Fibroblast of lung (primary cell): ENCODE results near the gene PPP2CA. TPM values are rescaled to one million over a fixed set of nuclear protein-coding genes. Genes with fewer than 3 reads are reported as not detected.
"Not testable (repeated sequence)": the region's sequence is repeated elsewhere in the genome, so short reads cannot be mapped to it uniquely, and the experiment has no call there.

ENCODE experiments used
- DNase-seq, 2 donors: peaks; one replicate each; pipeline versions ENCODE4 v3.0.0 to v3.0.0-alpha.2; 2010; ENCODE audit warnings: low read depth in 2 of 2
- H2AFZ ChIP-seq: 2 replicates; pipeline ENCODE4 v1.5.1; 2012; ENCODE audit warnings: low read length, control low read depth, inconsistent platforms
- H3K27ac ChIP-seq: 2 replicates; pipeline ENCODE4 v1.5.1; 2011; ENCODE audit warnings: low read length, control low read depth; ENCODE audit not compliant: insufficient read depth
- H3K27me3 ChIP-seq: 2 replicates; pipeline ENCODE4 v1.5.1; 2011; ENCODE audit warnings: mild to moderate bottlenecking, low read length; ENCODE audit not compliant: control insufficient read depth, insufficient read depth
- H3K36me3 ChIP-seq: 2 replicates; pipeline ENCODE4 v1.5.1; 2011; ENCODE audit warnings: low read length; ENCODE audit not compliant: control insufficient read depth, insufficient read depth
- H3K4me1 ChIP-seq: 2 replicates; pipeline ENCODE4 v1.5.1; 2011; ENCODE audit warnings: low read length; ENCODE audit not compliant: control insufficient read depth, insufficient read depth; ENCODE audit errors: extremely low read depth
- H3K4me2 ChIP-seq: 2 replicates; pipeline ENCODE4 v1.5.1; 2011; ENCODE audit warnings: low read length, control low read depth; ENCODE audit not compliant: insufficient read depth; ENCODE audit errors: extremely low read depth
- H3K4me3 ChIP-seq, 4 experiments: fragments of 200-600 bp in 1 of 4; sonication (generic) in 1 of 4; replicated peaks in 1 of 4; 2 replicates each; pipeline ENCODE4 v1.5.1; 2011 to 2016; ENCODE audit warnings: low read length in 4 of 4, low read depth in 3 of 4, mild to moderate bottlenecking in 3 of 4, control low read depth in 2 of 4, inconsistent platforms in 1 of 4, mixed read lengths in 1 of 4; ENCODE audit not compliant: insufficient read depth in 1 of 4; ENCODE audit errors: control extremely low read depth in 1 of 4
- H3K79me2 ChIP-seq: 2 replicates; pipeline ENCODE4 v1.5.1; 2012; ENCODE audit warnings: mild to moderate bottlenecking, low read length, inconsistent platforms; ENCODE audit not compliant: control insufficient read depth, insufficient read depth
- H3K9ac ChIP-seq: 2 replicates; pipeline ENCODE4 v1.5.1; 2011; ENCODE audit warnings: mild to moderate bottlenecking, low read length, control low read depth; ENCODE audit not compliant: insufficient read depth
- H3K9me3 ChIP-seq: 2 replicates; pipeline ENCODE4 v1.5.1; 2012; ENCODE audit warnings: low read depth, low read length; ENCODE audit not compliant: control insufficient read depth, insufficient read depth
- H4K20me1 ChIP-seq: 2 replicates; pipeline ENCODE4 v1.5.1; 2011; ENCODE audit warnings: low read length; ENCODE audit not compliant: control insufficient read depth, insufficient read depth; ENCODE audit errors: extremely low read depth
- EZH2 ChIP-seq: IDR thresholded peaks from 2 replicates; pipeline ENCODE4 v1.5.1; 2012; ENCODE audit warnings: low read length, control low read depth, mild to moderate bottlenecking; ENCODE audit errors: missing control alignments
- polyA plus RNA-seq, 2 donors: library from polyadenylated mRNA; depleted of rRNA in 1 of 2; stranded (reverse) in 1 of 2; unstranded in 1 of 2; fragments of >200 nt; gene quantifications; 2 replicates each; pipeline ENCODE4 v1.2.1, GENCODE V29; 2011 to 2012; ENCODE audit warnings: missing spikeins in 1 of 2
- total RNA-seq: library from RNA; depleted of rRNA; stranded (reverse); fragments of >200 nt; gene quantifications from 2 replicates; pipeline ENCODE4 v1.2.1, GENCODE V29; 2014
- TF ChIP-seq, protein P1 (sequence below), 2 donors: IDR thresholded peaks in 1 of 2; conservative IDR thresholded peaks in 1 of 2; 1 replicate in 1 of 2; 2 replicates in 1 of 2; pipeline ENCODE4 v1.5.1; 2011 to 2012; ENCODE audit warnings: low read length in 2 of 2, control low read depth in 1 of 2, inconsistent platforms in 1 of 2, low read depth in 1 of 2, mild to moderate bottlenecking in 1 of 2

The PPP2CA gene
- total and polyA plus RNA-seq, 2 donors (not counting 1 experiment from before 2014, with no cell fraction given), result 58.6 to 191 TPM

DNA sequence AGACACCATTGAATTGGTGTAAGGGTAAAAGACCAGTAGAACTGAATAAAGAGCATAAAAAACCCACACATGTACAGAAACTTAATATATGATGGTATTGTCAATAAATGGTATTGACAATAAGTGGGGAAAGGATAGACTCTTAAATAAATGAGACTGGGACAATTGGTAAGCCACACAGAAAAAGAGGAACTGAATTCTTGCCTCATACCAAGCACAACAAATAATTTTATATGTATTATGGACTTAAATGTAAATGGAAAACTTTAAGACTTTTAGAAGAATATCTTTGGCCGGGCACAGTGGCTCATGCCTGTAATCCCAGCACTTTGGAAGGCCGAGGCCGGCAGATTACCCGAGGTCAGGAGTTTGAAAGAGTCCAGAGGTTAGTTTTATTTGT, 37.9 kb upstream of the PPP2CA start:
- H4K20me1 ChIP-seq, result no peaks in the 10 kb centered on the region
- no peak overlapping the region for H2AFZ ChIP-seq
- H3K4me1 ChIP-seq, result no peaks in the 10 kb centered on the region
- H3K79me2 ChIP-seq, result no peaks in the 10 kb centered on the region
- H3K9me3 ChIP-seq, result no peaks in the 10 kb centered on the region
- no peak overlapping the region for H3K4me2 ChIP-seq
- H3K27ac ChIP-seq, result no peak overlapping the region
- H3K9ac ChIP-seq, result no peak overlapping the region
- no peaks in the 10 kb centered on the region for H3K36me3 ChIP-seq
- no peak overlapping the region for H3K4me3 ChIP-seq
- TF ChIP-seq, protein P1, sequence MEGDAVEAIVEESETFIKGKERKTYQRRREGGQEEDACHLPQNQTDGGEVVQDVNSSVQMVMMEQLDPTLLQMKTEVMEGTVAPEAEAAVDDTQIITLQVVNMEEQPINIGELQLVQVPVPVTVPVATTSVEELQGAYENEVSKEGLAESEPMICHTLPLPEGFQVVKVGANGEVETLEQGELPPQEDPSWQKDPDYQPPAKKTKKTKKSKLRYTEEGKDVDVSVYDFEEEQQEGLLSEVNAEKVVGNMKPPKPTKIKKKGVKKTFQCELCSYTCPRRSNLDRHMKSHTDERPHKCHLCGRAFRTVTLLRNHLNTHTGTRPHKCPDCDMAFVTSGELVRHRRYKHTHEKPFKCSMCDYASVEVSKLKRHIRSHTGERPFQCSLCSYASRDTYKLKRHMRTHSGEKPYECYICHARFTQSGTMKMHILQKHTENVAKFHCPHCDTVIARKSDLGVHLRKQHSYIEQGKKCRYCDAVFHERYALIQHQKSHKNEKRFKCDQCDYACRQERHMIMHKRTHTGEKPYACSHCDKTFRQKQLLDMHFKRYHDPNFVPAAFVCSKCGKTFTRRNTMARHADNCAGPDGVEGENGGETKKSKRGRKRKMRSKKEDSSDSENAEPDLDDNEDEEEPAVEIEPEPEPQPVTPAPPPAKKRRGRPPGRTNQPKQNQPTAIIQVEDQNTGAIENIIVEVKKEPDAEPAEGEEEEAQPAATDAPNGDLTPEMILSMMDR (conservative IDR thresholded peaks at IDR 0.05 in 1 of 2, IDR thresholded peaks at IDR 0.05 in 1 of 2; ENCODE audit: low read depth in 1 of 2, low read length in 2 of 2), result no peak
- no peak for TF ChIP-seq EZH2
- DNase-seq, result no peak
- no peaks in the 10 kb centered on the region for H3K27me3 ChIP-seq

DNA sequence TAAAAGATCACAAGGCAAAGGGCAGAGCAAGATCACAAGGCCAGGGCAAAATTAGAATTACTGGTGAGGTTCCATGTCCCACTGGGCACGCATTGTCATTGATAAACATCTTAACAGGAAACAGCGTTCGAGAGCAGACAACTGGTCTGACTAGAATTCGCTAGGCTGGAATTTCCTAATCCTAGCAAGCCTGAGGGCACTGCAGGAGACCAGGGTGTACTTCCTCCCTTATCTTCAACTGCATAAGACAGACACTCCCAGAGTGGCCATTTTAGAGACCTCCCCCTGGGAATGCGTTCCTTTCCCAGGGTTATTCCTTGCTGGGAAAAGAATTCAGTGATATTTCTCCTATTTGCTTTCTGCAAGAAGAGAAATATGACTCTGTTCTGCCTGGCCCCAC, 36.8 kb upstream of the PPP2CA start:
- H3K27ac ChIP-seq, H4K20me1 ChIP-seq, H3K27me3 ChIP-seq, DNase-seq, H3K4me1 ChIP-seq, H3K9ac ChIP-seq, H3K36me3 ChIP-seq, H3K4me2 ChIP-seq, H2AFZ ChIP-seq, H3K9me3 ChIP-seq, H3K79me2 ChIP-seq, H3K4me3 ChIP-seq: not testable (repeated sequence)

DNA sequence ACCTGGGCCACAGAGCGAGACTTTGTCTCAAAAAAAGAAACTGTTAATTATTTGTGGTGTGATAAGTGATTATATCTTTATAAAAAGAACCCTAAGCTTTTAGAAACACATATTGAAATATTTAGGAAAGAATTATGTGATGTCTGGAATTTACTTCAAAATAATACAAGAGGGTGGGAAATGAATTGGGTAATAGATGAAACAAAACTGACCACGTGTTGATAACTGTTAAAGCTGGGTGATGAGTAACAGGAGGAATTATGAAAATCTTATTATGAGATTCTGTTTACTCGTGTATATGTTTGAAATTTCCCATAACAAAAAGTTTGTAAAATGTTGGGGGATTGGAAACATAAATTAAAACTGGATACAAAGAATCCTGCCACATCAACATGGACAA, 33.0 kb upstream of the PPP2CA start:
- Histone ChIP-seq H3K27me3 (no peaks in the 10 kb centered on the region), H3K4me1 (peaks cover 5% of the 10 kb centered on the region), H3K36me3 (no peaks in the 10 kb centered on the region), H4K20me1 (no peaks in the 10 kb centered on the region), H3K79me2 (no peaks in the 10 kb centered on the region), H3K4me2 (no peak overlapping the region), H3K9me3 (no peaks in the 10 kb centered on the region), H3K9ac (no peak overlapping the region), H2AFZ (no peak overlapping the region), H3K4me3 (no peak overlapping the region), H3K27ac (no peak overlapping the region)
- no peak for DNase-seq
- TF ChIP-seq, protein P1 (conservative IDR thresholded peaks at IDR 0.05 in 1 of 2, IDR thresholded peaks at IDR 0.05 in 1 of 2; ENCODE audit: low read depth in 1 of 2, low read length in 2 of 2), result no peak
- TF ChIP-seq EZH2, result no peak
